Cardiac septum (tissue), 1 donor: ENCODE results near the gene GALNT9. TPM values are rescaled to one million over a fixed set of nuclear protein-coding genes. Genes with fewer than 3 reads are reported as not detected.

Experiments
- DNase-seq: peaks from one replicate; pipeline ENCODE4 v3.0.0-alpha.2; 2020; ENCODE audit warnings: low spot score
- intact Hi-C: fragments of 100-400 bp; cut with DNase I; formaldehyde crosslinking; loops from one replicate; pipeline ENCODE4 v1.14.0; 2022
- total RNA-seq: library from RNA; stranded (reverse); fragmentation: NEBNext Ultra II Directional; extraction: Animal tissue kit (Norgen Biotek cat#: 25700); gene quantifications from one replicate; pipeline ENCODE4 v1.2.1, GENCODE V29; 2021
- donor health status: DM: no; HTN: no; CAD: no.

The GALNT9 gene
- total RNA-seq, 1 donor from 2014 or later: not detected

GRCh38 chr12:132285991-132286681 lies 43.3 kb downstream of the GALNT9 start:
- intact Hi-C loops: no loop called here
- DNase-seq: no peak

DNA sequence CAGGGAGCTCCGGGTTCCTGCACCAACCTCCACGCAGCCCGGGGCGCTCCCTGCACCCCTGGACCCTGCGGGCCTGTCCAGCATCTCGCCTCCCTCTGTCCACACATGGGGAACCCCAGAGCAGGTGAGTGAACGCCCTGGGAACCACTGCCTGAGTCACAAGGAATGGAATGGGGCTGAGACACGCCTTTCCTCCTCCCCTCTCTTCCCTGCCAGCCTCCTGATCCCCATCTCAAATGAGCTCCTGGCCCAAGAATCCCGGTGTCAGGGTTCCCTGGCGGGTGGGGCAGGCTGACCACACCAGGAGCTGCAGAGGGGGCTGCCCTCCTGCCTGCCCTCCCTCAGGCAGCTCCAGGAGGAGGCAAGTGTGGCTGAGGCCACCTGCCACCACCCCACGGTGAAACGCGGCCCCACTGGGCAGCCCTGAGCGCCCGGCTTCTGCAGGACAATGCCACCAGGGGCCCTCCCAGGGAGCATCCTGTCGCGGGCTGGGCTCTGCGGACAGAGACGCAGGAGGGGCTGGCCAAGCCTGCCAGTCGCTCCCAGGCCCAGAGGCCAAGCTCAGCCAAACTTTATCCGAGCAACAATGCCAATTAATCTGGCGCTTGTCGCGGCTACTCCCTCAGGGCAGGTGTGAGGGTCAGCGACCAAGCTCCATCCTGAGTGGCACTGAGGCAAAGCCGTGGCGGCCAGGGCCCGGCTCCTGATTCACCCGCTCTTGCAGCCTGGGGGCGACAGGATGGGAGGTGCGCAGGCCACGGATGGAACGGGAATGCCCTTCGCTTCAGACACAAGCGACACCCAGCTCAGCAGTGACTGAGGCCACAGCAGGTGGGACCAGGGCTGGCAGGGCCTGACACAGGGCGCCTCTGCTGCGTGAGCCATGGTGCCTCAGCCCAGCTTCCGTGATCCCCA lies 44.3 kb downstream of the GALNT9 start:
- intact Hi-C loops: no loop called here
- DNase-seq: no peak

- DNase-seq: no peak
Measured at GRCh38 chr12:132284071-132284826, 45.1 kb downstream of the GALNT9 start.

GRCh38 chr12:132282950-132283771 lies 46.2 kb downstream of the GALNT9 start:
- DNase-seq: no peak
- intact Hi-C loops: no loop called here

More at GRCh38 chr12:132284071-132284826, 45.1 kb downstream of the GALNT9 start:
- intact Hi-C loops: no loop called here

DNA sequence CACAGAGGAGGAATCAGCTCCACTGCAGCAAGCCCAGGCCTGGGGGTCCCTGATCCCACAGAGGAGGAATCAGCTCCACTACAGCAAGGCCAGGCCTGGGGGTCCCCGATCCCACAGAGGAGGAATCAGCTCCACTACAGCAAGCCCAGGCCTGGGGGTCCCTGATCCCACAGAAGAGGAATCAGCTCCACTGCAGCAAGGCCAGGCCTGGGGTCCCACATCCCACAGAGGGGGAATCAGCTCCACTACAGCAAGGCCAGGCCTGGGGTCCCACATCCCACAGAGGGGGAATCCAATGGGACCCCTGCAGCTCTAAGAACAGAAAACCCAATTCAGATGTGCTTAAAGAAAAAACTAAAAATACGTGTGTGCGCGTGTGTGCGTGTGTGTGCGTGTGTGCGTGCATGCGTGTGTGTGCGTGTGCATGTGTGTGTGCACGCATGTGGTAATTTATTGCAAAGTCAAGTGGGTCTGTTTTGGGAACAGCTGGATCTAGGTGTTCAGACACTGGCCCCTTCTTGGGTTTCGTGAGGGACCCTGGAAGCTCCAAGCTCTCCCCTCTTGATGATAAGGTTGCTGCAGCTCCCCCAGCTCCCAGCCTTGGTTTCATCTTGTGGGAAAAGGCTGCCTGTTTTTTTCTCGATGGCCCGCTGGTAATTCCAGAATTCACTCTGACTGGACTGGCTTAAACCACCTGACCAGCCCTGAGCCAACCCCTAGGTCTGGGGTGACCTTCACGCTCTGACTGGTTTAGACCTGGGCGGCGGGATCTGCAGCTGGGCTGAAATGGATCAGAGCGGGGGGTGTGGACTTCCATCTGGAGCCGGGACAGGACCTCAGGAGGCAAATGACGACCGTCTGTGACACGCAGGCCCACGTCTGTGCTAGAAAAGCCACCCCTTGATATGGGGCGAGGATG lies 47.1 kb downstream of the GALNT9 start:
- intact Hi-C loops: no loop called here
- no peak for DNase-seq

DNA sequence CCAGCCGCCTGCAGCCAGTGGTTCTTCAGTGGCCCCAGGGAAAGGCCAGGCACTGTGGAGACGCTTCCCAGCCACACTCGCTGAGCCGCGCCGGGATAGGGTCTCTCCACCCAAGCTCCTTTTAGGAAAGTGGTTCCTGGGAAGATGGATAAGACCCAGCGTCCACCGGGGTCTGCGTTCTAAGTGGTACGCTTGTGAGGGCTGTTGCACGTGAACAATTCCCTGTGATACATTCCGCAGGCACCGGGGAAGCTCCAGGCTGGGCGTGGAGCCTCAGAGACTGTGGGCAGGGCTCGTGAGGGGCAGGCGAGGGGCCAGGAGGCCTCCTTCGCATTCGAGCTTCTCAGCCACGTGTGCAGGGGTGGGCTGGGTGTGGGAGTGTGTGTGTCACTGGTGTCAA lies 48.4 kb downstream of the GALNT9 start:
- intact Hi-C loops: no loop called here
- DNase-seq: no peak

GRCh38 chr12:132280406-132280805 lies 49.0 kb downstream of the GALNT9 start:
- intact Hi-C loops: no loop called here
- DNase-seq: no peak

GRCh38 chr12:132279930-132280329 lies 49.5 kb downstream of the GALNT9 start:
- DNase-seq: no peak
- intact Hi-C loops: no loop called here

- DNase-seq: no peak
- intact Hi-C loops: no loop called here
Measured at GRCh38 chr12:132279184-132279889, 50.1 kb downstream of the GALNT9 start.

DNA sequence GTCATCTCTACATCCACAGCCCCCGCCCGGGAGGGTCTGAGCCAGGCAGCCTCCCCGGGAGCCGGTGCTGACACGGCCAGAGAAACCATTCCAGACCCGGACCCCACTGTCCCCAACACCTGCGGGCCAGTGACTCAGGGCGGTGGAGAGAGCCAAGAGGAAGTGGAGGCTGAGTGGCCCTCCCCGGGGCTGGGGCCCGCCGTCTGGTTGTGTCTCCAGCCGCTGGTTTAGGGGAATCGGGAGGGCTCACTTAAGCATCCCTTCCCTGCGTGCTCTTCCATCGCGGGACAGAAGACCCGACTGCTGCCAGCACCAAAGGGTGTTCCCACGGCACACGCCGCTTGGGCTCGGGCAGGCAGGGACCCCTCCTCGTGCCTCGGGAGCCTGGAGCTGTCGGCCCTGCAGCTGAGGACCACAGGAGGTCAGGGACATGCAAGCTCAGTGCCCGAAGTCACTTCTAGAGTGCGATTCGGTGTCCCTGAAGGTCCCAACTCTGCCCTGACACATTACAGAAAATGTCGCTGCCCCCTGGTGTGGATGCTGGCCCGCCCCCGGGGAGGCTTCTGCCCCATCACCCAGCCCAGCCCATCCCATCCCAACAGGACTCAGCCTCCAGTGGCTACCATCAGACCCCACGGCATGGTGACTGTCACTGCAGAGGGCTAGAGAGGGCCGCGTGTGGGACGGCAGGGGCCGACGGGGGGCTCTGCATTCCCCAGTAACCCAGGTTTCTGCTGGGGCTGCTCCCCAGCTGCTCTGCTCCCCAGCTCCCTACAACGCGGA lies 50.8 kb downstream of the GALNT9 start:
- DNase-seq: no peak
- intact Hi-C loops: no loop called here

DNA sequence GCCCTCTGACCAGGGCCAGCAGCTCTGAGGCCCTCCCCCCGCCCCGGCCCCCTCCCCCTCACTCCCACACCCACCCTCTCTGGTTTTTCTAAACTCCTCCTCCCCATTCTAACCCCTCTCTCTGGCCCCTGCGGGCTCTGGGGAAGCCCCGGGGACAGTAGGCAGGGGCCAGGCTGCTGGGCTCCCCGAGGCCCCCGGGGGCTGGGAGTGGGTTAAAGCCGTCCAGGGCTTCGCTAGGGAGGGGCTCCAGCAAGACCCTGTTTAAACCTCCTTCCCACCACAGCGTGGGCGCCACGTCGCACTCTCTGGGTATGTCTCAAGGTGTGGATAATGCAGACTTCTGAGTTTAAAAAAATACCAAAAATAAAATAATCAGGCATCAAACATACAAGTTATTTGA lies 51.4 kb downstream of the GALNT9 start:
- intact Hi-C loops: no loop called here
- no peak for DNase-seq

- DNase-seq: no peak
- intact Hi-C loops: no loop called here
Measured at GRCh38 chr12:132277374-132277941, 51.9 kb downstream of the GALNT9 start.

GRCh38 chr12:132276827-132277373 lies 52.5 kb downstream of the GALNT9 start:
- intact Hi-C loops: no loop called here

GRCh38 chr12:132276066-132276826 lies 53.1 kb downstream of the GALNT9 start:
- intact Hi-C loops: no loop called here
- DNase-seq: no peak

More at GRCh38 chr12:132276827-132277373, 52.5 kb downstream of the GALNT9 start:
- no peak for DNase-seq

DNA sequence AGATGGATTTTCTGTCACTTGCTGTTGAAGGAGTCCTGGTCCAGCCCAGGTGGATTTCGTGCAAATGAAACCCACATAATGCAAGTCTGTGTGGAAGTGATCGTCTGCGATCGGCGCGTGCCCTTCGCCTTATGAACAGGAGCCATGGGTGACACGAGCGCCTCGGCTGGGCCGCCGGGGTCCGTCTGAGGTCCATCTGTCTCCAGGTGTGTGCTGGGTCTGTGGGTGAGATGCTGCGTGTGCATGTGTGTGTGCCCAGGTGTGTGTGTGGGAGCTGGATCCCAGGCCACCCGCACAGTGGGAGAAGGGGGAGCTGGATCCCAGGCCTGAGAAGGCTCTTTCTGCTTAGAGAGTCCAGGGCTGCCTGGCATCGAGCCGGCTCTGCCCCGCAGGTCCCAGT lies 53.8 kb downstream of the GALNT9 start:
- intact Hi-C loops: no loop called here
- DNase-seq: no peak

GRCh38 chr12:132275110-132275531 lies 54.3 kb downstream of the GALNT9 start:
- intact Hi-C loops: no loop called here
- no peak for DNase-seq
